Measurements from ENCODE around the gene MAP7.
"Not testable (repeated sequence)": the region's sequence is repeated elsewhere in the genome, so short reads cannot be mapped to it uniquely, and the experiment has no call there.

The MAP7 gene

GRCh38 chr6:136464874-136465273, 85.3 kb downstream of the MAP7 start:
- no peak for DNase-seq

- DNase-seq, result peak in 1 of 5 experiments; percentile 12
Measured at GRCh38 chr6:136464148-136464547, 86.1 kb downstream of the MAP7 start.

GRCh38 chr6:136463743-136464142, 86.5 kb downstream of the MAP7 start:
- no peak for DNase-seq

GRCh38 chr6:136446579-136447187, 103.5 kb downstream of the MAP7 start:
- no peak for DNase-seq

GRCh38 chr6:136446145-136446544, 104.1 kb downstream of the MAP7 start:
- DNase-seq, result no peak

GRCh38 chr6:136445063-136445462, 105.2 kb downstream of the MAP7 start:
- no peak for DNase-seq

- no peak for DNase-seq
Measured at GRCh38 chr6:136440203-136440602, 110.0 kb downstream of the MAP7 start.

GRCh38 chr6:136439514-136440190, 110.6 kb downstream of the MAP7 start:
- DNase-seq, result no peak

- DNase-seq, result no peak
Measured at GRCh38 chr6:136438441-136438840, 111.8 kb downstream of the MAP7 start.

GRCh38 chr6:136437246-136437645, 113.0 kb downstream of the MAP7 start:
- DNase-seq, result no peak

- DNase-seq, result no peak
Measured at GRCh38 chr6:136435101-136435500, 115.1 kb downstream of the MAP7 start.

GRCh38 chr6:136431306-136431705, 118.9 kb downstream of the MAP7 start:
- DNase-seq, result not testable (repeated sequence)

- DNase-seq, result no peak
Measured at GRCh38 chr6:136429264-136430065, 120.8 kb downstream of the MAP7 start.

- no peak for DNase-seq
Measured at GRCh38 chr6:136427378-136427717, 122.9 kb downstream of the MAP7 start.

- no peak for DNase-seq
Measured at GRCh38 chr6:136426627-136427377, 123.4 kb downstream of the MAP7 start.

GRCh38 chr6:136425793-136426192, 124.4 kb downstream of the MAP7 start:
- no peak for DNase-seq

- DNase-seq, result no peak
Measured at GRCh38 chr6:136424901-136425300, 125.3 kb downstream of the MAP7 start.

GRCh38 chr6:136424450-136424849, 125.8 kb downstream of the MAP7 start:
- DNase-seq, result no peak

GRCh38 chr6:136421537-136422158, 128.6 kb downstream of the MAP7 start:
- no peak for DNase-seq

GRCh38 chr6:136420853-136421252, 129.4 kb downstream of the MAP7 start:
- DNase-seq, result no peak

GRCh38 chr6:136415351-136416007, 134.7 kb downstream of the MAP7 start:
- DNase-seq, result no peak

GRCh38 chr6:136412410-136412809, 137.8 kb downstream of the MAP7 start:
- no peak for DNase-seq
